ENCODE data around the gene CPEB3.
"Not testable (repeated sequence)": the region's sequence is repeated elsewhere in the genome, so short reads cannot be mapped to it uniquely, and the experiment has no call there.

Gene CPEB3

GRCh38 chr10:92102601-92103213, 188.2 kb downstream of the CPEB3 start:
- no peak for DNase-seq (ENCODE audit: low read depth)

- no peak for DNase-seq (ENCODE audit: low read depth)
Measured at GRCh38 chr10:92094960-92095359, 195.9 kb downstream of the CPEB3 start.

- no peak for DNase-seq (ENCODE audit: low read depth)
Measured at GRCh38 chr10:92091965-92092364, 198.9 kb downstream of the CPEB3 start.

GRCh38 chr10:92087750-92088395, 203.0 kb downstream of the CPEB3 start:
- peak; percentile 4 for DNase-seq (ENCODE audit: low read depth)

- no peak for DNase-seq (ENCODE audit: low read depth)
Measured at GRCh38 chr10:92082583-92083280, 208.1 kb downstream of the CPEB3 start.

- no peak for DNase-seq (ENCODE audit: low read depth)
Measured at GRCh38 chr10:92081641-92082040, 209.2 kb downstream of the CPEB3 start.

GRCh38 chr10:92080244-92080643, 210.6 kb downstream of the CPEB3 start:
- DNase-seq (ENCODE audit: low read depth) = no peak

GRCh38 chr10:92079003-92079402, 211.9 kb downstream of the CPEB3 start:
- DNase-seq (ENCODE audit: low read depth) = no peak

GRCh38 chr10:92076722-92077121, 214.2 kb downstream of the CPEB3 start:
- DNase-seq (ENCODE audit: low read depth) = no peak

GRCh38 chr10:92075829-92076228, 215.0 kb downstream of the CPEB3 start:
- DNase-seq (ENCODE audit: low read depth) = no peak

- DNase-seq (ENCODE audit: low read depth) = no peak
Measured at GRCh38 chr10:92074126-92074887, 216.6 kb downstream of the CPEB3 start.

GRCh38 chr10:92068900-92069299, 222.0 kb downstream of the CPEB3 start:
- DNase-seq (ENCODE audit: low read depth) = no peak

- no peak for DNase-seq (ENCODE audit: low read depth)
Measured at GRCh38 chr10:92066386-92066785, 224.5 kb downstream of the CPEB3 start.

- DNase-seq (ENCODE audit: low read depth) = no peak
Measured at GRCh38 chr10:92064506-92064905, 226.4 kb downstream of the CPEB3 start.

GRCh38 chr10:92062273-92062672, 228.6 kb downstream of the CPEB3 start:
- DNase-seq (ENCODE audit: low read depth) = no peak

GRCh38 chr10:92054807-92055206, 236.1 kb downstream of the CPEB3 start:
- DNase-seq (ENCODE audit: low read depth) = no peak

GRCh38 chr10:92052741-92053140, 238.1 kb downstream of the CPEB3 start:
- DNase-seq (ENCODE audit: low read depth) = no peak

- no peak for DNase-seq (ENCODE audit: low read depth)
Measured at GRCh38 chr10:92052088-92052487, 238.8 kb downstream of the CPEB3 start.

- DNase-seq (ENCODE audit: low read depth) = no peak
Measured at GRCh38 chr10:92047215-92047614, 243.7 kb downstream of the CPEB3 start.

- DNase-seq (ENCODE audit: low read depth) = no peak
Measured at GRCh38 chr10:92045641-92046106, 245.2 kb downstream of the CPEB3 start.

- DNase-seq (ENCODE audit: low read depth) = no peak
Measured at GRCh38 chr10:92042541-92042940, 248.3 kb downstream of the CPEB3 start.

- no peak for DNase-seq (ENCODE audit: low read depth)
Measured at GRCh38 chr10:92038949-92039348, 251.9 kb downstream of the CPEB3 start.

- DNase-seq (ENCODE audit: low read depth) = not testable (repeated sequence)
Measured at GRCh38 chr10:92033070-92033469, 257.8 kb downstream of the CPEB3 start.
